Measurements from ENCODE around the gene DPYD. TPM values are rescaled to one million over a fixed set of nuclear protein-coding genes. Genes with fewer than 3 reads are reported as not detected.

The DPYD gene
- total and polyA plus RNA-seq, 8 donors = 2.7 to 24.5 (median 9.4) TPM

- TF ChIP-seq CTCF (IDR thresholded peaks at IDR 0.05) = no peak
- no peak for ATAC-seq
- intact Hi-C loops (cut with DNase I) = no loop called here
- H3K36me3 ChIP-seq = no peaks in the 10 kb centered on the region
- 78 to 81% methylated on average over 1 of the region's 1 CpG for WGBS, 2 donors
- no peaks in the 10 kb centered on the region for H3K9me3 ChIP-seq
- FAIRE-seq = no peak
- no peaks in the 10 kb centered on the region for H3K4me1 ChIP-seq
- no peaks in the 10 kb centered on the region for H3K27me3 ChIP-seq
- H3K4me3 ChIP-seq = no peak overlapping the region
- DNase-seq = no peak
- H3K27ac ChIP-seq = no peak overlapping the region
Measured at GRCh38 chr1:97832481-97832880, 88.4 kb downstream of the DPYD start.

GRCh38 chr1:97827887-97828286, 92.9 kb downstream of the DPYD start:
- DNase-seq = no peak
- Histone ChIP-seq H3K4me1 (no peaks in the 10 kb centered on the region), H3K9me3 (no peaks in the 10 kb centered on the region), H3K36me3 (no peaks in the 10 kb centered on the region), H3K4me3 (no peak overlapping the region), H3K27ac (no peak overlapping the region), H3K27me3 (no peaks in the 10 kb centered on the region)
- no peak for FAIRE-seq
- no peak for ATAC-seq
- no peak for TF ChIP-seq CTCF (IDR thresholded peaks at IDR 0.05)
- 89 to 90% methylated on average over 3 of the region's 3 CpGs for whole genome bisulfite sequencing, 2 donors
- intact Hi-C loops (cut with DNase I) = no loop called here

GRCh38 chr1:97826820-97827219, 94.0 kb downstream of the DPYD start:
- intact Hi-C loops (cut with DNase I) = no loop called here
- Histone ChIP-seq H3K4me1 (no peaks in the 10 kb centered on the region), H3K27me3 (no peaks in the 10 kb centered on the region), H3K27ac (no peak overlapping the region), H3K9me3 (no peaks in the 10 kb centered on the region), H3K36me3 (no peaks in the 10 kb centered on the region), H3K4me3 (no peak overlapping the region)
- no peak for TF ChIP-seq CTCF (IDR thresholded peaks at IDR 0.05)
- no peak for ATAC-seq
- no peak for DNase-seq
- peak; percentile 17 for FAIRE-seq

GRCh38 chr1:97824624-97825023, 96.2 kb downstream of the DPYD start:
- Histone ChIP-seq H3K4me1 (no peaks in the 10 kb centered on the region), H3K36me3 (no peaks in the 10 kb centered on the region), H3K9me3 (no peaks in the 10 kb centered on the region), H3K27ac (no peak overlapping the region), H3K4me3 (no peak overlapping the region), H3K27me3 (no peaks in the 10 kb centered on the region)
- no peak for ATAC-seq
- no peak for TF ChIP-seq CTCF (IDR thresholded peaks at IDR 0.05)
- intact Hi-C loops (cut with DNase I) = no loop called here
- WGBS, 2 donors = 70 to 79% methylated on average over 5 of the region's 5 CpGs
- DNase-seq = no peak
- no peak for FAIRE-seq

GRCh38 chr1:97824200-97824599, 96.6 kb downstream of the DPYD start:
- no peaks in the 10 kb centered on the region for H3K9me3 ChIP-seq
- no peaks in the 10 kb centered on the region for H3K4me1 ChIP-seq
- H3K27ac ChIP-seq = no peak overlapping the region
- H3K4me3 ChIP-seq = no peak overlapping the region
- H3K27me3 ChIP-seq = no peaks in the 10 kb centered on the region
- 87 to 93% methylated on average over 2 of the region's 2 CpGs for WGBS, 2 donors
- H3K36me3 ChIP-seq = no peaks in the 10 kb centered on the region
- no peak for TF ChIP-seq CTCF (IDR thresholded peaks at IDR 0.05)
- intact Hi-C loops (cut with DNase I) = no loop called here
- ATAC-seq (no peak), DNase-seq (no peak), FAIRE-seq (no peak)

Measured in pancreas (tissue), 10 donors.